ENCODE data around the gene FPR3. TPM values are rescaled to one million over a fixed set of nuclear protein-coding genes. Genes with fewer than 3 reads are reported as not detected.
"Not testable (repeated sequence)": the region's sequence is repeated elsewhere in the genome, so short reads cannot be mapped to it uniquely, and the experiment has no call there.

The FPR3 gene, protein sequence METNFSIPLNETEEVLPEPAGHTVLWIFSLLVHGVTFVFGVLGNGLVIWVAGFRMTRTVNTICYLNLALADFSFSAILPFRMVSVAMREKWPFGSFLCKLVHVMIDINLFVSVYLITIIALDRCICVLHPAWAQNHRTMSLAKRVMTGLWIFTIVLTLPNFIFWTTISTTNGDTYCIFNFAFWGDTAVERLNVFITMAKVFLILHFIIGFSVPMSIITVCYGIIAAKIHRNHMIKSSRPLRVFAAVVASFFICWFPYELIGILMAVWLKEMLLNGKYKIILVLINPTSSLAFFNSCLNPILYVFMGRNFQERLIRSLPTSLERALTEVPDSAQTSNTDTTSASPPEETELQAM
- polyA plus RNA-seq (ENCODE audit: insufficient read length), result 1.4 TPM

DNA sequence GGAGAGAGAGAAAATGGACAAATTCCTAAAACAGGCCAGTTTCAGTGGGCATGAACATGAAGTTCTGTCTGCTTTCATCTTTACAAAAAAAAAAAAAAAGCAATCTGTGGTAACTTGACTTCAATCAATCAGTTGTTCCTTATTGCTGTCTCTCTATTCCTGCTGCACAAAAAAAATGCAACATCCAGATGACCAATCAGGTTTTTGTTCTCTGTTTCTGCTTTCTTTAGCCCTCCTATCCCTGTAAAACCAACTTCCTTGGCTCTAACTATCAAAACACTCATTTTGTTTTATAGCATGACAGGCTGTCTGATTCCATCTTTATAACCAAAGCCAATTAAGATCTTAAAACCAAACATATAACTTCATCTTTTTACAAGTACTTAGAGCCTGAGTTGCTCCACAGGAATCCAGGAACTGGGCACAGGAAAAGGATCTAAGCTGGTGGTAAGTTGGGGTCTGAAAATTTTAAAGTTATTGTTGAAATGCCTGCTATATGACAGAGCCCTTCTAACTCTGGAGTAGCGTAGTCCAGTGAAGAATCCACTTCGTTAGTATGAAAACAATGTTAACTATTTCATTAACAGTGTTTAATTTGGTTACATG is at the start of gene FPR3:
Gene FPR3, plus strand, starts transcription at position 273 of the 606 bp plus-strand sequence. CDS start 28,592 bp downstream, outside the sequence.
- no peak for DNase-seq

DNA sequence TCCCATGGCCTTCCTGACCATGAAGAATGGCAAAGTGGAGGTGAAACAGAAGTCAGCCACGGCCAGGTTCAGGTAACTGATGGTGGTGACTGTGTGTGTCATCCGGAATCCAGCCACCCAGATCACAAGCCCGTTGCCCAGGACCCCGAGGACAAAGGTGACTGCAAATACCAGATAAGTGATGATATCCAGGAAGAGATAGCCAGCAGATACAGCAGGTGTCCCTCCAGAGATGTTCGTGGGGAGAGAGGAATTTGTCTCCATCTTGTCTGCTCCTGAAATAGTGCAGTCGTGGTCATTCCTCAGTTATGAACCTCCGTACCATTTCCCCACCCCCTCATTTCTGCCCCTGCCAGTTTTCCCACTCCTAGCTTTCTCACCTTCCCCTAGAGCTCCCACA is 48.2 kb upstream of the FPR3 start:
- DNase-seq, result no peak

DNA sequence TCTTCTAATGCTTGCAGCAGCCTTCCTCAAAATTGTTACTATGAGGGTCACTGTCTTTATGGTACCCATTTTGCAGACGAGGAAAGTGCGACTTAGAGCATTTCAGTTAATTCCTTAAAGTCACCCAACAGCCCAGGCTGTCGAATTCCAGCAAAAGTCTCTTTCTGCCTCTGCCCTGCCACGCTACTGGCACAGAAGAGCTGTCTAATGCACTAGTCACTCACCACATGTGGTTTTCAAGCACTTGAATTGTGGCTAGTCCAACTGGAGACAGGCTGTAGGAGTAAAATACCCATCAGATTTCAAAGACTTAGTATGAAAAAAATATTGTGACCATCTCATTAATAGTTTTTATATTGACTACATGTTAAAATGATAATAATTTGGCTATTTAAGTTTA is 45.0 kb upstream of the FPR3 start:
- no peak for DNase-seq

DNA sequence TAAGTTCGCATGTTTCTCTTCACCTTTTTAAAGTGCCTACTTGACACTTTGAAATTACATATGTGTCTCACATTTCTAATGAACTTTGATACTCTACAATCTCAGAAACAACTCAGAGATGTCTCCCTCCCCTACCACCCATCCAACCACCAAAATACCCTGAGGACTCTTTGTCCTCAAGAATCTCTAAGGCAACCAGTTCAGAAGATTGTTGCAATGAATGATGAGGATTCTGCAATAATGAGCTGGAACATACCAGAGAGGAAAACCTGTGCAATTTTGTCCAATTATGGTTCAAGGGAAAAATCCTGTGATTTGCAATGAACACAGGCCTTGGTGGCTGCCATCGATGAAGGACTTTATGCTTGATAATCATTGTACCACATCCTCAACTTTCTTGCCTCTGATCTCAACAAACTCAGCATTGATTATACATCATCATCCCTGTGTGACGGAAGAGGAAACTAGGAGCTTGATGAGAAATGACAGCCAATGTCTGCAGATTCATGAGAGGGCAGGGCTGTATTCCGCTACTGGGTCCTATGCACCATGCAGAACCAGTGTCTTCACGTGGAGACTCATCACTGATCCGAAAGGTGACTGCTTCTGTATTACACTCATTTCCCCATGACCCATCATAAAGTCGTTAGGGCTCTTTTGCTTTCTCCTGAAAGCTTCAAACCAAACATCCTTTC is 44.4 kb upstream of the FPR3 start:
- DNase-seq, result no peak

DNA sequence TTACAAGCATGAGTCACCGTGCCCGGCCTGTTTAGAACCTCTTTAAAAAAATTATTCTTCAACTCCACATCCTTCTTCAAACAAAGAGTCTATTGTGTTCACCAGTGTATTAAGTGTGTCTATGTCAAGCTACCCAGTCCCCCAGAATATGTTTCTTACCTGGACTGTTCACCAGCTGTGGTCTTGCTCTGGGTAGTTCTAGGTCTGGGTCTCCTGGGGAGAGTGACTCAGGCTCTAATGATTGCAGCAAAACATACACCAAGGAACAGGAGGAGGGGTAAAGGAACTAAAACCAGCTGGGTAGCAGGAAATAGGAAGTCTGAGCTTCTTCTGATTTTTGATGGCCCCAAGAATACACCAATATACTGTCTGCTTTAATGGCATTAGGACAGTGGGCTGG is 43.3 kb upstream of the FPR3 start, which contains the start of gene FPR1:
Gene FPR1, minus strand, starts transcription at position 224 of the 400 bp plus-strand sequence. CDS start 4,884 bp downstream, outside the sequence.
- DNase-seq, result no peak

DNA sequence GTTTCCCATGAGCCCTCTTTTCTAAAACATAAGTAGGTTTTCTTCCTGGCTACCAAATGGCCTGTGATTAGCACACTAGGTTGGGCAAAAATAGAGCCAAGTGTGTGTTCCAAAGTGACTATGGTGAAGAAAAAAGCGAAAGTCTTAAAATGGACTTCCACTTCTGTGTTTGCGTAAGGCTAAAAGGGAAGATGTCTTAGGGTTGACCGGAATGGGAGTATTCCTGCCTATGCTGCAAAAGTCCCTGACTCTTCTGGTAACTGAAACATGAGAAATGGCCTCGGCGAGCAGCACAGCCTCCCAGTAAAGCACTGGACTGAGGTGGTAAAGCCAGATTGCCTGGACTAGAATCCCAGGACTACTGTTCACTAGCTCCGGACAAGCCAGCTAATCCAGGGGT is 40.8 kb upstream of the FPR3 start:
- DNase-seq, result no peak

DNA sequence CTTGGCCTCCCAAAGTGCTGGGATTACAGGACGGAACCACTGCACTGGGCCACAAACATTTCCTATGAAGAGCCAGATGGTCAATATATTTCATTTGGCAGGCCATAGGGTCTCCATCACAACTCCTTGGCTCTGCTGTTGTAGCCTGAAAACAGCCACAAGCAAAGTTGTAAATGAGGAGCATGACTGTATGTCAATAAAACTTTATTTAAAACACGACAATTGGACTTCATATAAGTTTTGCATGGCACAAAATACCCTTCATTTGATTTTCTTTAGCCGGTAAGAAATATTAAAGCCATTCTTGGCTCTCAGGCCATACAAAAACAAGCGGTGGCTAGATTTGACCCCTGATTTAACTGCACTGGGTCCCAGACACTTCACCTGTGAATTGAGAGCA is 40.2 kb upstream of the FPR3 start:
- DNase-seq, result no peak

DNA sequence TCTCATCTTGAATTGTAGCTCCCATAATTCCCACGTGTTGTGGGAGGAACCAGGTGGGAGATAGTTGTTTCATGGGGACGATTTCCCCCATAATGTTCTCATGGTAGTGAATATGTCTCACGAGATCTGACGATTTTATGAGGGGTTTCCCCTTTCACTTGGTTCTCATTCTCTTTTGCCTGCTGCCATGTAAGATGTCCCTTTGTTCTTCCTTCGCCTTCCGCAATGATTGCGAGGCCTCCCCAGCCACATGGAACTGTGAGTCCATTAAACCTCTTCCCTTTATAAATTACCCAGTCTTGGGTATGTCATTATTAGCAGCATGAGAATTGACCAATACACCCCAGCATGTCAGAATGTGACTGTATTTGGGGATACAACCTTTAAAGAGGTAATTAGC is 39.4 kb upstream of the FPR3 start:
- no peak for DNase-seq

DNA sequence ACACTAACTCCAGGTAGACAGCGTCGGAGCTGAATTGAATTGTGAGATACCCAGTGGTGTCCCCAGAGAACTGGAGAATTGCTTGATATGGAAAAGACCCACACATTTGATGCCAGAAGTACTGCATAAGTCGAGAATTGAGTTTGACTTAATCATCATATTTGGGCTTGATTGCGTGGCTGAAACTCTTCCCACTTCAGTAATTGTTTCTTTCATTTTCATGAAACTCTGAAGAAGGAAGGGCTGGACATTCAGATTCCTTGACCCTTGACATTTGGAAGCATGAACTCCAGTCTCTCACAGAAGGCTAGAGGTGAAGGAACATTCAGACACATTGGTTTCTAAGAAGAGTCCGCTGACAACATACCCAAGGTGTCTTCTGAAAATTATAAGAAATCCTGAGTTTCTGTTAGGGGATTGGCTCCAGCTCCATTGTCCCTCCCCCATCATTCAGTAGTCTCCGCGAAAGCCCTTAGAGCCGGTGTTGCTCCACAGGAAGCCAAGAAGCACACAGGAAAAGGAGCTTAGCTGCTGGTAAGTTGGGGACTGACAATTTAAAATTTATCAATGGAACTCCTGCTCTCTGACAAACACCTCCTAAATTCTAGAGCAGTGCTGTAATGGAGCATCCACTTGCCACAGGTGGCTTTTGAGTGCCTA is 34.1 kb upstream of the FPR3 start, which contains the start of gene FPR2:
Gene FPR2, plus strand, starts transcription at position 484 of the 660 bp plus-strand sequence. CDS start 7,479 bp downstream, outside the sequence.
- DNase-seq, result no peak

DNA sequence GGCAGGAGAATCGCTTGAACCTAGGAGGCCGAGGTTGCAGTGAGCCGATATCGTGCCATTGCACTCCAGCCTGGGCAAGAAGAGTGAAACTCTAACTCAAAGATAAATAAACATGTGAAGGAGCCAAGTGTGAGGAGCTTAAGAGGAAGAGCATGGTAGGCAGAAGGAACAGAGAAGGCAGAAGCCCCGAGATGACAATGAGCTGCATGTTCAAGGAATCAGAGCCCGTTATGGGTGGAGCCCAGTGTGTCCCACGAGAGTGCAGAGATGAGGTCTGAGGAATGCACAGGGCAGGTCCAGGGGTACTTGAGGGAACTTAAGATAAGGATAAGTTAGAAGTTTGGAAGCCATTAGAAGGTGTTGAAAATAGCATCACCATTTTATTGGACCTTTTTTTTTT is 33.3 kb upstream of the FPR3 start:
- DNase-seq, result no peak

DNA sequence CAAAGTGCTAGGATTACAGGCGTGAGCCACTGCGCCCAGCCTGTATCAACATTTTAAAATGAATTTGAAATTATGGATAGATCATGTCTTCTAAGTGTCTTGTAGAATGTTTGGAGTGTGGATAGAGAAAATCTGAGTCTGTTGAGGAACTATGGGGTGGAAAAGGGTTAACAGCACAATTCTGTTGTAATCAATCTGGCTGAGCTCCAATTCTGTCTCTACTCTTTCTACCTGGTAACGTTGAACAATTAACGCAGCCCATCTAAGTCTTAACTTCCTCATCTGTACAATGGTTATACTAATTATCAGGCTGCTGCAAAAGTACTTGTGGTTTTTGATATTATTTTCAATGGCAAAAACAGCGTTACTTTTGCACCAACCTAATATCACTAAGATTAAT is 29.9 kb upstream of the FPR3 start:
- no peak for DNase-seq

DNA sequence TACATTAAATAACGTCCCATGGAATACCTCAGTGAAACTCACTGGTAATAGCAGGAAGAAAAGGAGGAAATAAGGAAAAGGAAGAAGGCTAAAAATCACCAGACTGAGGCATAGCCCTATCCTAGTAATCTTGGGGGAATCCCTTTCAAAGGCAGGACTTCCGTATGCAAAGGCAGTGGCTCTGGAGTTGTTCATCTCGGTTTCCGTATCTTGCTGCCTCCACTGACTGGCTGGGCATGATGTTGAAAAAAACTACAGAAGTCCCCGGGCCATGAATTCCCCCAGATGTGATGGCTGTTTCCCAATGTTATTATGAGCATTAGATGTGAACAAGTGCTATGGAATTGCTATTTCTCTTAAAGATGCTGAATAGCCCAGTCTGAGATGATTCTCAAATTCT is 28.5 kb upstream of the FPR3 start:
- DNase-seq, result no peak

DNA sequence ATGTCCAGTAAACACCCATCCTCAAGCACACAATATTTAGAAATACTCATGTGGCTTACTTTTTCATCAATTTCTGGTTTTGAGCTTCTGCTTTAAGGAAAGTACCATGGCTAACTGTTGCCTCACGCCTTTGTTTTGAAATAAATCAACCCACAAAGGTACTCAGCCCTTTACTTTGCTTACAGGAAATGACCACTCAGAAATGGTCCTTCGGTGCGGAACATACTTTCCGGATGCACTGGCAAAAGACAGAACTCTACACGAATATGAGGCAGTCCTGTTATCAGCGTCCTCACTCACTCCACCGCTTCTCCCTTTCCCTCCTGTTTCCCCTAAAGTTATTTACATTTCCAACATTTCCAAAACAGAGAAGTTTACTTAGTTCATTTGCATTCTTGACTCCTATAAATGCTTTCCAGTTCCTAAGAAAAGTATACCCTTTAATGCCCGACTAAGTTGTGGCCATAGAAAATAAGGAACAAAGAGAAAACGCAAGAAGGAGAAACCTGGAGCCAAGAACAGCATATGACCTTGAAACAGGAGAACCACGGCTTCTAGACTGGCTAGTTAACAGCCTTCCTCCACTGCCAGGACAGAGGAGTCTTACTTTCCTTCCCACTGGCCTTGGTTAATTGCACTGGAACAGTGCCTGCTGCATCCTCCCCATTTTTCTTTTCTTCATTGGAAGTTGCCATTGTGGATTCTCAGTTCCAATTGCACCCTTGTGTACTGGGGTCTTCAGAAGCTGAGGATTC is 23.4 kb upstream of the FPR3 start:
- no peak for DNase-seq

DNA sequence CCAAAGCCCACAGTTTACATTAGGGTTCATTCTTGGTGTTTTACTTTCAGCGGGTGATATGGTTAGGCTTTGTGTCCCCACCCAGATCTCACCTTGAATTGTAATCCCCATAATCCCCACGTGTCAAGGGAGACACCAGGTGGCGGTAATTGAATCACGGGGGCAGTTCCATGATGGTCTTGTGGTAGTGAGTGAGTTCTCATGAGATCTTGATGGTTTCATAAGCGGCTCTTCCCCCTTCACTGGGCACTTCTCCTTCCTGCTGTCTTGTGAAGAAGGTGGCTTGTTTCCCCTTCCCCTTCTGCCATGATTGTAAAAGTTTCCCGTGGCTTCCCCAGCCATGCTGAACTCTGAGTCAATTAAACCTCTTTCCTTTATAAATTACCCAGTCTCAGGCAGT is 22.0 kb upstream of the FPR3 start:
- no peak for DNase-seq

DNA sequence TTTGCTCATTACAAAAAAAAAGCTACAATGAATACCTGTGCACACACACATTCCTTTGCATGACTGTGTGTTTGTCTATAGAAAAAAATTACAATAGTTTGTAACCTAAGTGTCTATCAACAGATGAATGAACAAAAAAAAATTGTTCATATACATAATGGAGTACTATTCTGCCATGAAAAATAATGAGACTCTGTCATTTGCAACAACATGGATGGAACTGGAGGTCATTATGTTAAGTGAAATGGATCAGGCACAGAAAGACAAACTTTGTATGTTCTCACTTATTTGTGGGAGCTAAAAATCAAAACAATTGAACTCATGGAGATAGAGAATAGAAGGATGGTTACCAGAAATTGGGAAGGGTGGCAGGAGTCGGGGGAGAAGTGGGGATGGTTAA is 18.4 kb upstream of the FPR3 start:
- not testable (repeated sequence) for DNase-seq

DNA sequence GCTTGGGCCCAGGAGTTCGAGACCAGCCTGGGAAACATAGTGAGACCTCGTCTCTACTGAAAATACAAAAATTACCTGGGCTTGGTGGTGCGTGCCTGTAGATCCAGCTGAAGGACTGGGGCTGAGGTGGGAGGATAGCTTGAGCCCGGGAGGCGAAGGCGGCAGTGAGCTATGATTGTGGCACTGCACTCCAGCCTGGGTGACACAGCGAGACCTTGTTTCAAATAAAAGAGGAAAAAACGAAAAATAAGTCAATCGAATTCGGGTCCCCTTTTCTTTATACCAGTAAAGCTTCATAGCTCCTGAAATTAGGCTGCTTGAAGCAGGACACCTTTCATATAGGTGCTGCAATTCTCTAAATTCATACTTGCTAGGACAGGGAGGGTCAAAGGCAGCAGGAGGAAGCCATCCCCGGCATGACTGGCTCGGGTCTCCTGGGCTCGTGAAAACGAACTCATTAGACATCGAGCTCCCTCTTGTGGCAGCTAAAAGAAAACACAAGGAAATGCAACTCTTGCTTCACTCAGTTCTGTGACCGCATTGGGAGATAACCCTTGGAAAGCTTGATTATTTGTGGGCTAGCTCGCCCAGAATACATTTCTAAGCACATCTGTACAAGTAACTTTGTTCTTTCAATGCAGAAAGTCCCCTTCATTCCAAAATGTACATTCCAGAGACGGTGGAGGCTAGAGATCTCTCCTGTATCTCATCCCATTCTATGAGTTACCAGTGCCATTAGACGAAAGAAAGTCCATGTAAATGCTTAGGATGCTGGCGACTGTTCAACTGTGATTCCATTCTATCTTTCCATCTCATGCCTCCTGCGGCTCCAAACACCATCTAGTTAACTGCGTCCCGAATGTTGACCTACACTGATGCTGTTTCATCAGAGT is 17.1 kb upstream of the FPR3 start:
- peak; percentile 77 for DNase-seq

DNA sequence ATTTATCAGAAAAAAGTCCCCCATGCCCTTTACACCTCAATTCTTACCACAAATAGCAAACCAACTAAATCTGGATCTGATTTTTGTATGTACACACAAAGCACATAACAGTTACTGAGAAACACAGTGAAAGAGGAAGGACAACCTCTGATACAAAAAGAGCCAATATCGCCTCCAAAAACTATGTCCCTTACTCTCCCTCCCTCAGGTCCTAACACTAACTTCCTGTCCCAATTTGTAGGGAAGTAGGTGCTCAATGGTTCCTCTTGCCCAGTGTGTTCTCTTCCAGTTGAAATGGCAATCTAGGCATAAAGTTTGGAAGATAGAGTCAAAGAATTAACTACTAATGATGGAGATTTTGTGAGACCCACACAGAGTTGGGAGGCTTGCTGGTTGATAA is 15.8 kb upstream of the FPR3 start:
- no peak for DNase-seq

DNA sequence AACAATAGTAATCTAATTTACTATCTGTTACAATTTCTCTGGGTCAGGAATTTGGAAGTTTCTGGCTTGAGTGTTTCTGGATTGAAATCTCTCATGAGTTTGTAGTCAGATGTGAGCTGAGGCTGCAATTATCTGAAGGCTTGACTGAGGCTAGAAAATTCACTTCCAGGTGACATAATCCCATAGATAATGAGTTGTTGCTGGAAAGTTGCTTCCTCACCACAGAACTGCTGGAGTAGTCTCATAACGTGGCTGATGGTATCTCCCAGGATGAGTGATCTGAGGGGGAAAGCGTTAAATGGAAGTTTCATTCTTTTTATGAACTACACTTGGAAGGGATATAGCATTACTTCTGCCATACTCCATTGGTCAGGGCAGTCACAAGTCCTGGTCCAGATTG is 15.3 kb upstream of the FPR3 start:
- no peak for DNase-seq

DNA sequence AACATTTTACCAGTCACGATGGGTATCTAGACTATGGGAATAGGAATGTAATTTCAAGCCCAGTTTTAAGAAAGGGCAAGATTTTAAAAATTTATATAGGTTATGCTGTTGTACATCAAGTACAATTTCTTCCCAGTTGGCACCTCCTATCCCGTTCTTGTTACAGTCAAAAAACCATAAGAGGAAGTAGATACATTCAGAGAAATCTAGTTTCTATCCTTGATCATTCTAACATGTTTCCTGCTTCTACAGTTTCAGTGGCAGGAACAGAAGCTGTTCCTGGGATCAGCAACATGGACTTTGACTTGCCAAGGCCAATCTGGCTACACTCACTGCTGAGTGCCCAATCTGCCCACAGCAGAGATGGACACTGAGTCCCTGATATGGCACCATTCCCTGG is 14.7 kb upstream of the FPR3 start:
- no peak for DNase-seq

DNA sequence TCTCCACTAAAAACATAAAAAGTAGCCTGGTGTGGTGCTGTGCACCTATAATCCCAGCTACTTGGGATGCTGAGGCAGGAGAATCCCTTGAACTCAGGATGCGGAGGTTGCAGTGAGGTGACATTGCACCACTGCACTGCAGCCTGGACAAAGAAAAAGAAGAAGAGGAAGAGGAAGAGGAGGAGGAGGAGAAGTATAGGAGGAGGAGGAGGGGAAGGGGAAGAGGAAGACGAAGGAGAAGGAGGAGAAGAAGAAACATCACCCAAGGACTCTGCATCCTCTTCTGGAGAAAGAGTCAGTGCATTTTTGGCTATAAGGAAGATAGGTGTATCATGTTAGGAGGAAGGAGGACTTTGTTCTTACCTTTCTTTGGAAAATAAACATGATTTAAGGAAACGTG is 13.0 kb upstream of the FPR3 start:
- DNase-seq, result no peak

DNA sequence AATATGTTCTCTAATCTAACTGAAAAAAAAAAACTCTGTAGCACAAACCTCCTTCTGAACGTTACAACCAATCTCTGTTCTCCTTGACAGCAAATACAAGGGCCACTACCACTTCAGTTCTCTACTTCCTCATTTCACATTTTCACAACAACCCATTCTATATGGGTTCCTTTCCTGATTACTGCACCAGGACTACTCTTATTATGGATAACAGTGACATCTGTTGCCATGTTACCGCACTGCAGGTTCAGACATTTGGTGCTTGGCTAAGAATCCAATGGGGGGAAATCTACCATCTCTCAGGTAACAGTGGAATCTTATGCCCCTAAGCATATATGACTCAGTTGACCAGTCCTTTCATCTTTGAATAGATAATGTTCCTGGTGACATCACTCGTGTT is 11.6 kb upstream of the FPR3 start:
- DNase-seq, result no peak
